ENCODE measurements around the gene ANP32A.
"Not testable (repeated sequence)": the region's sequence is repeated elsewhere in the genome, so short reads cannot be mapped to it uniquely, and the experiment has no call there.

Gene ANP32A

DNA sequence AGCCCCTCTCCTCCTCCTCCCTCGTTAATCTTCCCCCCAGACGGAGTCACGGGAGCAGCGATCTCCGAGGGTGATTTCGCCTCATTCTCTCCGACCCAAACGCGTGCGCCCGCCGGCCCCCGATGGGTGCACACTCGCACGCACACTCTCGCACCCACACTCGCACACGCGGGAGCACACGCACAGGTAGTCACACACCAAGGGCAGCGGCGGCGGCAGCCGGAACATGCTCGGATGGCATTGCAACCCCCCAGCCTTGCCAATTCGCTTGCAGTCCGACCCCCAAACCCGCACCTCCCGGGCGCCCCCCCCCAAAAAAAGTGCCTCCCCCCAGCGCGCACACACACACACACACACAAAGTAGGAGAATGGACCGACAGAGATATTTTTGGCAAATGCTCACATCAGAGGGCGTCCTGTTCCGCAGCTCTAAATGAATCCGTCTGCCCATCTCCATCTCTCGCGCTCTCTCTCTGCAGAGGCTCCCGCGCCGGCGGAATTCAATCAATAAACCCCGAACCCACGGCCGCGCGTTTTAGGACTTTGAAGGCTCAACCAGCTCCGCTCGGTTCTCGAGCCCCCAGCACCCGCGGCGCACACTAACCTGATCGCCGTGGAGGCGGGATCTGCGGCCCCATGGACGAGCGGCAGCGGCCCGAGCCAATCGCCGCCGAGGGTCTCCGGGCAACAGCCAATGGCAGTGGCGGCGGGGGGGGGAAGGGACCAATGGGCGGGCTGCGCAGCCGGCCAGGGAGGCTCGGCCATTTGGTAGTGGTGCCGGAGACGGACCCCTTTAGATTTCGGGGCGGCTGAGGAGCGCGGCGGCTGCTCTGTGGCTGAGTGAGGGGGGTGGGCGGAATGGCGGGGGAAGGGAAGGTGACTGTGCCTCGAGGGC is at the start of gene ANP32A:
TSS of gene ANP32A (minus strand) at position 601 of the 895 bp plus-strand sequence. CDS start at position 457, 144 bp downstream.
- Mint-ChIP-seq H3K27ac (peak within 1 kb of the TSS; percentile 97), H3K9me3 (no peaks in the 10 kb centered on the region), H3K4me3 (peak within 1 kb of the TSS; percentile 99), H3K36me3 (ENCODE audit: low read depth) (peaks cover 16% of the 10 kb centered on the region), H3K27me3 (no peaks in the 10 kb centered on the region), H3K4me1 (peaks cover 38% of the 10 kb centered on the region)
- DNase-seq, result peak; percentile 99
- ATAC-seq, result peak; percentile 78

GRCh38 chr15:68868296-68868695 is 47.6 kb upstream of the ANP32A start:
- Mint-ChIP-seq H3K27me3 (peaks cover 13% of the 10 kb centered on the region), H3K4me3 (no peak overlapping the region)
- ATAC-seq, result no peak

DNA sequence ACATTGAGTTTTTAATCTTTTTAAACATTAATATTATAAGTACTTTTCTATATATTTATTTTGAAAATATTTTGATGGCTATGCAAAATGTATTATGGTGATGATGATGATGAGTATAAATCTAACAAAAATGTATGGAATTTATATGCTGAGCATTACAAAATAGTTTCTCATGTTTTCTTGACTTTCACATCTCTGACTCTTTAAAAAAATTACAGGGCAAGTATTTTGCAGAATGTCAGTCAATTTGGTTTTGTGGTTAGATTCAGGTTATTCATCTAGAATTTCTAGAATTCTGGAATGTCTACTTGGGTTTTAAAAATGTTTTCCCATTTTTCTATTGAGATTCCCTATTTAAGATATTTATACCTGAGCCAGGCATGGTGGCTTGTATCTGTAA is 41.7 kb upstream of the ANP32A start:
- no peaks in the 10 kb centered on the region for H3K4me1 Mint-ChIP-seq
- peaks cover 5% of the 10 kb centered on the region for H3K36me3 Mint-ChIP-seq (ENCODE audit: low read depth)
- DNase-seq (no peak), ATAC-seq (no peak)
- H3K9me3 Mint-ChIP-seq, result peaks cover 14% of the 10 kb centered on the region
- peaks cover 5% of the 10 kb centered on the region for H3K27me3 Mint-ChIP-seq
- H3K4me3 Mint-ChIP-seq, result no peak overlapping the region
- H3K27ac Mint-ChIP-seq, result no peak overlapping the region

More at GRCh38 chr15:68868296-68868695, 47.6 kb upstream of the ANP32A start:
- H3K9me3 Mint-ChIP-seq, result peaks cover 7% of the 10 kb centered on the region
- no peak for DNase-seq
- H3K4me1 Mint-ChIP-seq, result no peaks in the 10 kb centered on the region
- H3K27ac Mint-ChIP-seq, result no peak overlapping the region
- H3K36me3 Mint-ChIP-seq (ENCODE audit: low read depth), result no peaks in the 10 kb centered on the region

GRCh38 chr15:68858666-68859065 is 38.0 kb upstream of the ANP32A start:
- H3K27me3 Mint-ChIP-seq; H3K27ac Mint-ChIP-seq; H3K4me3 Mint-ChIP-seq; H3K4me1 Mint-ChIP-seq; ATAC-seq; H3K36me3 Mint-ChIP-seq (ENCODE audit: low read depth); DNase-seq: not testable (repeated sequence)
- peaks cover 24% of the 10 kb centered on the region for H3K9me3 Mint-ChIP-seq

DNA sequence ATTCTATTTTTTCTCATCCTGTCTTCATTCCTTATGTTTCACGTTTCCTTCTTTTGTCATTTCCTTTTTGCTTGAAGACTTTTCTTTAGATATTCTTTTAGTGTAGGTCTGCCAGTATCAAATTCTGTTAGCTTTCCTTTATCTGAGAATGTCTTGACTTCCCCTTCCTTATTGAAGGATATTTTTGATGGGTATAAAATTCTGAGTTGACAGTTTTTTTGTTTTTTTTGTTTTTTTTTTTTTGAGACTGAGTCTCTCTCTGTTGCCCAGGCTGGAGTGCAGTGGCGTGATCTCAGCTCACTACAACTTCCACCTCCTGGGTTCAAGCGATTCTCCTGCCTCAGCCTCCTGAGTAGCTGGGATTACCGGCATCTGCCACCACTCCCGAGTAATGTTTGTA is 36.7 kb upstream of the ANP32A start:
- not testable (repeated sequence) for H3K4me1 Mint-ChIP-seq, H3K27ac Mint-ChIP-seq
- H3K9me3 Mint-ChIP-seq, result peaks cover 24% of the 10 kb centered on the region

GRCh38 chr15:68852461-68852860 is 31.8 kb upstream of the ANP32A start:
- H3K4me1 Mint-ChIP-seq, result no peaks in the 10 kb centered on the region
- H3K27me3 Mint-ChIP-seq, result peaks cover 4% of the 10 kb centered on the region
- H3K4me3 Mint-ChIP-seq, result no peak overlapping the region
- ATAC-seq, result no peak
- peaks cover 18% of the 10 kb centered on the region for H3K9me3 Mint-ChIP-seq
- H3K27ac Mint-ChIP-seq, result no peak overlapping the region
- no peak for DNase-seq
- no peaks in the 10 kb centered on the region for H3K36me3 Mint-ChIP-seq (ENCODE audit: low read depth)

More for the DNA sequence above, 36.7 kb upstream of the ANP32A start:
- H3K36me3 Mint-ChIP-seq (ENCODE audit: low read depth); H3K27me3 Mint-ChIP-seq; ATAC-seq; DNase-seq; H3K4me3 Mint-ChIP-seq: not testable (repeated sequence)

DNA sequence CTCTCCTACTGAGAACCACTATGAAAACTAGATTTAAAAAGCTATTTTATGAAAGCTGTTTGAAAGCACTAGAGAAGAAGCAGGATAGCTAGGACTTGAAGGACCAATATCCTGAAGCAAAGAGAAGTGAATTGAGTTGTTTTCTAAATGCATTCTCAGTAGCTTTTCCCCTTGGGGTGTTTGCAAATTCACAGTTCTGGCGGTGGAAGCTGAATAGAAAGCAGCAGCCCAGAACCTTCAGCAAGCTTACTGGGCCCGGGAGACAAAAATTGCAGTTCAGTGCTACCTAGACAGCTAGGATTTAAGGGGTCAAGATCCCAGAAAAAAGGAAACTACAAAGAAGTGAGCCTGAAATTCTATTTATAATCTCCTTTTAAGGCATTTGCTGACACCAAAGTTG is 31.3 kb upstream of the ANP32A start:
- H3K9me3 Mint-ChIP-seq, result peaks cover 13% of the 10 kb centered on the region
- H3K27me3 Mint-ChIP-seq, result peaks cover 4% of the 10 kb centered on the region
- no peaks in the 10 kb centered on the region for H3K4me1 Mint-ChIP-seq
- H3K27ac Mint-ChIP-seq, result no peak overlapping the region
- no peak overlapping the region for H3K4me3 Mint-ChIP-seq
- H3K36me3 Mint-ChIP-seq (ENCODE audit: low read depth), result no peaks in the 10 kb centered on the region
- ATAC-seq (no peak), DNase-seq (no peak)

GRCh38 chr15:68849497-68849896 is 28.8 kb upstream of the ANP32A start:
- Mint-ChIP-seq H3K4me3 (no peak overlapping the region), H3K9me3 (no peaks in the 10 kb centered on the region), H3K36me3 (ENCODE audit: low read depth) (no peaks in the 10 kb centered on the region), H3K27me3 (peaks cover 18% of the 10 kb centered on the region), H3K4me1 (peaks cover 4% of the 10 kb centered on the region), H3K27ac (no peak overlapping the region)
- DNase-seq (no peak), ATAC-seq (no peak)

DNA sequence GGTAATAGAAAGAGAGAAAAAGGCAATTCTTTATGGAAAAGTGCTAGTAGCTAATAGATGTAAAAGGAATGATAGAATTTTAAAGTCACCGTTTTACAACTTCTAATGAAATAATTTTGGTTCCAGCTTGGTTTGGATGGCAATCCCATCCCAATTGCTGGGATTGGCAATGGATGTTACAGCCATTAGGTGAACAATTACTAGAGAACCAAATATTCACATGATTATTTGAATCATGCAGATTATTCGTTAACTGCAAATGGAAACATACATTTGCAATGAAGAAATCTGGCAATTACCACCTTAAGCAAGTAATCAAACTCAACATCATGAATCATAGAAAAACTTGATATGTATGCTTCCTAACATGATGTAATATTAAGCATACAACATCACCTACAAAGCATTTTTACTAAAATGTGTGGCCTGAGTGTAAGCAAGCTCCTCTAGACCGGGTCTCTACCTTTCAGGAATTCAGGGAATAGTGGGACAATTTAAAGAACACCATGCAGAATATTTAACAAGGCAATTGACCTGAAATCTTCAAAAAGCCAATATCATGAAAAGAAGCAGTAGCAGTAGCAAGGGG is 26.2 kb upstream of the ANP32A start:
- H3K4me1 Mint-ChIP-seq, result peaks cover 13% of the 10 kb centered on the region
- H3K27me3 Mint-ChIP-seq, result peaks cover 38% of the 10 kb centered on the region
- no peaks in the 10 kb centered on the region for H3K9me3 Mint-ChIP-seq

GRCh38 chr15:68844856-68845550 is 24.3 kb upstream of the ANP32A start:
- Mint-ChIP-seq H3K4me3 (no peak overlapping the region), H3K27ac (no peak overlapping the region), H3K27me3 (peaks cover 44% of the 10 kb centered on the region)

More for the DNA sequence above, 26.2 kb upstream of the ANP32A start:
- DNase-seq (no peak), ATAC-seq (no peak)
- H3K4me3 Mint-ChIP-seq, result no peak overlapping the region
- H3K27ac Mint-ChIP-seq, result no peak overlapping the region
- no peaks in the 10 kb centered on the region for H3K36me3 Mint-ChIP-seq (ENCODE audit: low read depth)

DNA sequence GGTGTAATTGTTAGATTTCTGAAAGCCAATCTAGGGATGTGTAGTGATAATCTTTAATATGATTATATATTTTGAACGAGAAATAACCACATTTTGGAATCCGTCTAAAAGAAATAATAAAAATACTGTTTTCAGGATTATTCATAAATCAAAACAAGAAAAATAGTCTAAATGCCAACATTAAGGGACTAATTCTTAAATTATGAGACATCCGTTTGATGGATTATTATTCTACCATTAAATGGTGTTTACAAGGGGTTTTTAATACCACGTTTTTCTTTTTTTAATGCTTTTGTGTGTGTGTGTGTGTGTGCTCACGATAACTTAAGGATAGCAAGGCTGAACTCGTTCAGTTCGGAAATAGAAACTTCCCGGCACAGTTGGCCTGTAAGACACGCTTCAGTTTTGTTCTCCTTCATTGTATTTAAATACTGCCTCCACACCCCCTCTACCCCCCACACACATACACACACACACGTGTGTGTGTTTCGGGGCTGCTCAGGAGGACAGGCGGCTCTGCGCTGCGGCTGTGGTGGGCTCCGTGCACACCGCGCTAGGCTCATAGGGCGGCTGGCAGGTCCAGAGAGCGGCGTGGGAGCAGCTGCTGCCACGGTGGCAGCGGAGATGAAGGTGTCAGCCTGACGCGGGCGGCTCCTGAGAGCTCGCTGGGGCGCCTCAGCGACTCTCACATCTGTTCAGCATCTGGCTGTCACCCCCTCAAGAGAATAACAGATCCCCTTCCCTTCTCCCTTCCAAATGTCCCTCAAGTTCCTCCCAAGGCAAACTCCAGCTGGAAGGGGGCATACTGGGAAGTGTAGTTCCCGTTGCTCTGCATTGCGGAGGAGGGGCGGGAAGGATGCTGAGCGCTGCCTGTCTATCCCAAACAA is 23.0 kb upstream of the ANP32A start:
- peak overlapping the region; percentile 66 for H3K4me3 Mint-ChIP-seq
- no peak overlapping the region for H3K27ac Mint-ChIP-seq
- peaks cover 56% of the 10 kb centered on the region for H3K27me3 Mint-ChIP-seq
- peaks cover 13% of the 10 kb centered on the region for H3K4me1 Mint-ChIP-seq
- H3K36me3 Mint-ChIP-seq (ENCODE audit: low read depth), result no peaks in the 10 kb centered on the region
- ATAC-seq (peak; percentile 82), DNase-seq (peak; percentile 28)
- H3K9me3 Mint-ChIP-seq, result no peaks in the 10 kb centered on the region

More at GRCh38 chr15:68844856-68845550, 24.3 kb upstream of the ANP32A start:
- H3K4me1 Mint-ChIP-seq, result peaks cover 13% of the 10 kb centered on the region
- H3K36me3 Mint-ChIP-seq (ENCODE audit: low read depth), result no peaks in the 10 kb centered on the region
- DNase-seq, result no peak
- no peaks in the 10 kb centered on the region for H3K9me3 Mint-ChIP-seq
- ATAC-seq, result no peak

GRCh38 chr15:68842958-68843357 is 22.3 kb upstream of the ANP32A start:
- no peak for ATAC-seq
- H3K4me1 Mint-ChIP-seq, result peaks cover 13% of the 10 kb centered on the region
- peaks cover 60% of the 10 kb centered on the region for H3K27me3 Mint-ChIP-seq

GRCh38 chr15:68834346-68834745 is 13.7 kb upstream of the ANP32A start:
- Mint-ChIP-seq H3K4me3 (no peak overlapping the region), H3K27me3 (peaks cover 24% of the 10 kb centered on the region), H3K27ac (no peak overlapping the region), H3K36me3 (ENCODE audit: low read depth) (peaks cover 11% of the 10 kb centered on the region), H3K9me3 (peaks cover 15% of the 10 kb centered on the region), H3K4me1 (peaks cover 22% of the 10 kb centered on the region)
- ATAC-seq (no peak), DNase-seq (no peak)

More at GRCh38 chr15:68842958-68843357, 22.3 kb upstream of the ANP32A start:
- H3K27ac Mint-ChIP-seq, result no peak overlapping the region
- no peaks in the 10 kb centered on the region for H3K36me3 Mint-ChIP-seq (ENCODE audit: low read depth)
- no peaks in the 10 kb centered on the region for H3K9me3 Mint-ChIP-seq
- DNase-seq, result no peak
- no peak overlapping the region for H3K4me3 Mint-ChIP-seq

Measured in activated naive CD8-positive, alpha-beta T cell treated with anti-CD3 and anti-CD28 coated beads, Interleukin-2, amount 50 U/mL, for 24 hours (primary cell).